GM18505 (cell line): ENCODE data around the gene RINL.
"Not testable (repeated sequence)": the region's sequence is repeated elsewhere in the genome, so short reads cannot be mapped to it uniquely, and the experiment has no call there.

Experiments used
- ATAC-seq: cut with Tn5 transposase; IDR thresholded peaks from one replicate; pipeline ENCODE4 v1.9.1; 2021; ENCODE audit not compliant: unreplicated experiment
- POLR2A ChIP-seq: IDR thresholded peaks from 4 replicates; pipeline ENCODE4 v1.6.1; 2011; ENCODE audit warnings: borderline replicate concordance; ENCODE audit not compliant: insufficient read depth, insufficient read length; ENCODE audit errors: extremely low read depth

The RINL gene

DNA sequence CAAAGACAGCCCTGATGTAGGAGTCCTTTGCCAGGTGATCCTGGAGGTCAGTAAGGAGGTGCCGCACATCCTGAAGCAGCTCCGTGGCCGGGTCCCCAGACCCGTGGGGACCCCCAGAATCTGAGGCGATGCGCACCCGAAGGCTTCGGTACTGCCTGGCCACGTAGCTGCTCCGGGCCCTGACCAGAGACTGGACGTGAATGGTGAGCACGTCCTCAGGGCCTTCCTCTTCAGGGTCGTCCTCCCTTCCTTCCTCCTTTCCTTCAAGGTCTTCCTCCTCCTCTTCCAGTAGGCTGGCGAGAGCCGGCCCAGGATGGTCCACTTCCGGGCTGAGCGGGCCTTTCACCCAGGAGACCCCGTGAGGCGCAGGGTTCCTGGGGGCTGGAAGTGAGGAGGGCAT is 7.5 kb downstream of the RINL start:
- TF ChIP-seq POLR2A, result no peak
- ATAC-seq, result no peak

DNA sequence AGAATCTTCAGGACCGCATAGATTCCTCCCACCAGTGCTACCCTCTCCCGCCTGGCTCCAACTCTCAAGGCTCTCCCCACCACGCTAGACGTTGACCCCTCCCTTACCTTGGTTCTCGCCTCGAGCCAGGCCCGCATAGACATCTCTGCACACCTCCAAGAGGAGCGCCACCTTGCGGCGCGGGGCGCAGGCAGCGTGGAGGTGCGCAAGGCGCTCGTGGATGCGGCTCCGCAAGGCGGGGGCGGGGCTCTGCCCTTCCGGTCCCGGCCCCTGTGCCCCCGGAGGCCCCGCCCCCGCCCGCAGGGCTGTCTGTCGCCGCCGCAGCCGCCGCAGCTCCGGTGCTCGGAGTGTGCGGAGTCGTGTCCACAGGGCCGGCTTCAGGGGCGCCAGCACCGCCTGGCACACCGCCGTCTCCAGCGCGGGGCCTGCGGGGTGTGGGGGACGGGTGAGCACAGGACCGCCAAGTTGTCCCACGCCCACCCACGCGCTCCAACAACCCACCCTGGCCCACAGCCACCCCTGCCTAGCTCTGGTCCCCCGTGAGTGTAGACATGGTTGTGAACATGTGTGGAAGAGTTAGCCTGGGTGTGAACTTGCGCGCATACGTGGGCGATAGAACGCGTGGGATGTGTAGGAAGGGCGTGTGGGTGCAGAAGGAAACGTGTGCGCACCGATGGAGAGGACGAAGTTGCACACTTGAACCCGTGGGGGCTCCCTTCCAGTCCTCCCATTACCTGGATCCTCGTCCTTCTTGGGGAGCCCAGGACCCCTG is 8.1 kb downstream of the RINL start:
- peak; percentile 60 for ATAC-seq
- TF ChIP-seq POLR2A, result peak; percentile 32

DNA sequence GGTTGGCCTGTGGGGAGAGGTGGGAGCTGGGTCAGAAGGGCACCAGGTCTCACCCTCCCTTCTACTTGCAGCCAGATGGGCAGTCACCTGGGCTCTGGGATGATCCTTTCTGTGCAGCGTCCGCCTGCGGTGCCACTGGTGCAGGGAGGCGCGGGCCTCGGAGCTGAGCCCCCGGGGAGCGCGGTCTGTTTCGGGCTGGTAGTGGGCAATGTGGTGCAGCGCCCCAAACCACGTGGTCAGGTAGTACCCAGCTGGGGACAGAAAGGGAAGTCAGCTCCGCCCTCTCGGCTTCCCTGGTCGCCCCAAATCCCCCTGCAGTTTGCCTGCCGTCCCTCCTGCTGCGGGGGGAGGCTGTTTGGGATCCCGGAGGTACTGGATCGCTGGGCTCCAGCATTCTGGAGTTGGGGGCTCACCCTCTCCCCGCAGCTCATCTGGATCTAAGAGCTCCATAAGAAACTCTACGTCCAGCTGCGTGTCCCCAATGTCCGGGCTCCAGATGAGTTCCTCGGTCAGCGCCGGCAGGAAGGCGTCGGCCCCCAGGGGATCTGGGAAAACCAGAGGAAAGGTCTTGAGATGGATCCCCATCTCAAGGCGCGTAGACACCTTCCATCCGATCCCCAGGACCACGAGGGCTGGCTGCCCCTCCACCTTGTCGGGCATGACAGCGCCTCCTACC is 8.8 kb downstream of the RINL start:
- TF ChIP-seq POLR2A, result no peak
- no peak for ATAC-seq

DNA sequence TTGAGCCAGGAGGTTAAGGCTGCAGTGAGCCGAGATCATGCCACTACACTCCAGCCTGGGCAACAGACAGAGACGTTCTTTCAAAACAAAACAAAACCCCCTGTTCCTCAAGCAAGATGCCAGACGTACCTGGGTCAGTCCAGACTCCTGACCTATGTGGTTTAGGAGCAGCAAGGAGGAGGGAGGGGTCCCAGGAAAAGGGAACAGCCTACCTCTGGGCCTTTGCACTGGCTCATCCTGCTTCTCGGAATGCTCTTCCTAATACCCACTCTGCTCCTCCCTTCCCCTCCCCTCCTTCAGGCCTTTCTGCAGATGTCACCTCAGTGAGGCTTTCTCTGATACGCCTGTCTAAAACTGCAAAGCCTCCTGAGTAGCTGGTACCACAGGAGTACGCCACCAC is 9.5 kb downstream of the RINL start:
- no peak for ATAC-seq

DNA sequence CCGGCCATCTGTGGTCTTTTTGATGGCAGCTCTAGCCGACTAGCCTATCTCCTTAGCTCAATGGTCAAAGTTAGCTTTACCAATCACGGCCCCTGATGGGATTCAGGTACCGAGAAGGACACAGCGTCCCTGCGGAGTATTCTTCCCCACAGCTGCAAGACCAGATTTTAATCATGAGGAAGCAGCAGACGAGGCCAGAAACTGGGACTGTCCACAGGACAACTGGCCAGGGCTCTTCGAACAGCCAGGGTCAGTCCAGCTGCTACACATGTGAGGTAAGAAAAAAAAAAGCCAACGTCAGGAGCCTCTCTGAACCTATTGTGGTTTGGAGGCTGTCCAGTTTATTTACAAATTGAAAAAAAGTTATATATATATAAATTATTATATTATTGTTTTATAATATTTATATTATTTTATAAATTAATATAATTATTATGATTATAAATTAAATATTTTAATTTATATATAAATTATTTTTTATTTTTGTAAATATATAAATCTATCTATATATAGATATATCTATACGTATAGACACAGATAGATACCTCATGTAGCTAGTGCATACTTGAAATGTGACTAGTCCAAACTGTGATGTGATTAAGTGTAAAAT is 10.8 kb downstream of the RINL start:
- ATAC-seq, result no peak
- no peak for TF ChIP-seq POLR2A

More for the DNA sequence above, 9.5 kb downstream of the RINL start:
- TF ChIP-seq POLR2A, result no peak

DNA sequence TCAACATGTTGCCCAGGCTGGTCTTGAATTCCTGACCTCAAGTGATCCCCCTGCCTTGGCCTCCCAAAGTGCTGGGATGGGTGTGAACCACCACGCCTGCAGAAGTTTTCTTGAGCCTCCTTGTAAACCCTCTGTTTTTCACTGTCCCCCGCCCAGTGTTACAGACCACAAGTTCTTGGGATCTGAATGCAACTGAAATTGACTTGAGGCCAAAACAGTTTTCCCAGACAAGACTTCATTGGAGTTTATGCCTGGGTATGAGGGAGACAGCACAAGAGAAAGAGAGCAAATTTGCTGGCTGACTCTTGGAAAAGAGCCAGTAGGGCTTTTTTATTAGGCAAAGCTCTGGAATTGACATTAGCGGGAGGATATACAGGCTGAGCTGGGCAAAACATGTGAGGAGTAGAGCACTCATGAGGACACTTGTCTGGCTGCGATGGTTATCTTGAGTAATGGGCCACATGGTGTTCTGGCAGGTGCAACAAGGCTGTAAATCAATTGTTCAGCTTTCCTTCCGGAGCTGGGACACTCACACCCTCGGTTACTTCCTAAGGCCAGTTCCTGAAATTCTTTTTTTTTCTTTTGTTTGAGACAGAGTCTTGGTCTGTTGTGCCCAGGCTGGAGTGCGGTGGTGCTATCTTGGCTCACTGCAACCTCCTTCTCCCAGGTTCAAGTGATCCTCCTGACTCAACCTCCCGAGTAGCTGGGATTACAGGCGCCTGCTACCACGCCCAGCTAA is 15.6 kb downstream of the RINL start:
- TF ChIP-seq POLR2A, result no peak
- no peak for ATAC-seq

DNA sequence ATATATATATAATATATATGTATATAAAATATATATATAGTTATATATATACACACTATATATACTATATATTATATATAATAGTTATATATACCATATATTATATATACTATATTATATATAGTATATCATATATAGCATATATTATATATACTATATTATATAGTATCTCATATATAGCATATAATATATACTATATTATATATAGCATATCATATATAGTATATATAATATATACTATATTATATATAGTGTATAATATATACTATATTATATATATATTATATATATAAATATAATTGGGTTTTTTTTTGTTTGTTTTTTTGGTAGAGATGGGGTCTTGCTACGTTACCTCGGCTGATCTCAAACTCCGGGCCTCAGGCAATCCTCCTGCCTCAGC is 16.7 kb downstream of the RINL start:
- TF ChIP-seq POLR2A, result no peak
- no peak for ATAC-seq

DNA sequence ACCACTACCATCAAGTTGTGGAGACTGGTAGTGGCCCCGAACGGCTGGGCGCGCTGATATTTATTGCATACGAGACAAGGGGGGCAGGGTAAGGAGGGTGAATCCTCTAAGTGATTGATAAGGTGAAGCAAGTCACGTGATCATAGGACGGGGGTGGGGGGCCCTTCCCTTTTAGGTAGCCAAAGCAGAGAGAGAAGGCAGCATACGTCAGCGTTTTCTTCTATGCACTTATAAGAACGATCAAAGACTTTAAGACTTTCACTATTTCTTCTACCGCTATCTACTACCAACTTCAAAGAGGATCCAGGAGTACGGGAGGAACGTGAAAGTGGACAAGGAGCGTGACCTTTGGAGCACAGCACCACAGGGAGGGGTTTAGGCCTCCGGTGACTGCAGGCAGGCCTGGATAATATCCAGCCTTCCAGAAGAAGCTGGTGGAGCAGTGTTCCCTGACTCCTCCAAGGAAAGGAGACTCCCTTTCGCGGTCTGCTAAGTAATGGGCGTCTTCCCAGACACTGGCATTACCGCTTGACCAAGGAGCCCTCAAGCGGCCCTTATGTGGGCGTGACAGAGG is 18.4 kb downstream of the RINL start:
- ATAC-seq, result not testable (repeated sequence)

DNA sequence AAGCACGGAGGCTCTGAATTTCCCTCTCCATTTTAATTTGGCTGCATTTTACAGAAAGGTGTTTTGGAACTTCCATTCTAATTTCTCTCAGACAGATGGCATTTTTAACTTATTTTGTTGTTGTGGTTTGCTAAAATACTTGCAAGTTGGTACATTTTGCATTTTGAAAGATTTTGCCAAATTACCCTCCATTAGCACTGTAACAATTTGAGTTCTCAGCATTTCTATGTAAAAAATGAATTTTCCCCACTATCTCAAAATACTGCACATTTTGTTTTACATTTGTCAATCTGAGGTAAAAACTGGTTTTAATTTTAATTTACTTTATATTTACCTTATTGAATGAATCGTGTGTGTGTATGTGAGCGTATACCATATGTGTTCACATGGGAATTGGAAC is 21.3 kb downstream of the RINL start:
- no peak for TF ChIP-seq POLR2A
- no peak for ATAC-seq

DNA sequence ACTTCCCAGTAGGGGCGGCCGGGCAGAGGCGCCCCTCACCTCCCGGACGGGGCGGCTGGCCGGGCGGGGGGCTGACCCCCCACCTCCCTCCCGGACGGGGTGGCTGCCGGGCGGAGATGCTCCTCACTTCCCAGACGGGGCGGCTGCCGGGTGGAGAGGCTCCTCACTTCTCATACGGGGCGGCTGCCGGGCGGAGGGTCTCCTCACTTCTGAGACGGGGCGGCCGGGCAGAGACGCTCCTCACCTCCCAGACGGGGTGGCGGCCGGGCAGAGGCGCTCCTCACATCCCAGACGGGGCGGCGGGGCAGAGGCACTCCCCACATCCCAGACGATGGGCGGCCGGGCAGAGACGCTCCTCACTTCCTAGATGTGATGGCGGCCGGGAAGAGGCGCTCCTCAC is 22.3 kb downstream of the RINL start:
- ATAC-seq, result not testable (repeated sequence)

DNA sequence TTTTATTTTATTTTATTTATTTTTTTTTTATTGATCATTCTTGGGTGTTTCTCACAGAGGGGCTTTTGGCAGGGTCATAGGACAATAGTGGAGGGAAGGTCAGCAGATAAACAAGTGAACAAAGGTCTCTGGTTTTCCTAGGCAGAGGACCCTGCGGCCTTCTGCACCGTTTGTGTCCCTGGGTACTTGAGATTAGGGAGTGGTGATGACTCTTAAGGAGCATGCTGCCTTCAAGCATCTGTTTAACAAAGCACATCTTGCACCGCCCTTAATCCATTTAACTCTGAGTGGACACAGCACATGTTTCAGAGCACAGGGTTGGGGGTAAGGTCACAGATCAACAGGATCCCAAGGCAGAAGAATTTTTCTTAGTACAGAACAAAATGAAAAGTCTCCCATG is 23.1 kb downstream of the RINL start:
- ATAC-seq, result not testable (repeated sequence)

DNA sequence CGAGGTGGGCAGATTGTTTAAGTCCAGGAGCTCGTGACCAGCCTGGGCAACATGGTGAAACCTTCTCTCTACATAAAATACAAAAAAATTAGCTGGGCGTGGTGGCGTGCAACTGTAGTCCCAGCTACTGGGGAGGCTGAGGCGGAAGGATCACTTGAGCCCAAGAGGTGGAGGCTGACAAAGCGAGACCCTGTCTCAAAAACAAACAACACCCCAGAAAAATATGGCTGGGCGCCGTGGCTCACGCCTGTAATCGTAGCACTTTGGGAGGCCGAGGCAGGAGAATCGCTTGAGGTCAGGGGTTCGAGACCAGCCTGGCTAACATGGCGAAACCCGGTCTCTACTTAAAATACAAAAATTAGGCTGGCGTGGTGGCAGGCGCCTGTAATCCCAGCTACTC is 24.9 kb downstream of the RINL start:
- ATAC-seq, result no peak
- no peak for TF ChIP-seq POLR2A

DNA sequence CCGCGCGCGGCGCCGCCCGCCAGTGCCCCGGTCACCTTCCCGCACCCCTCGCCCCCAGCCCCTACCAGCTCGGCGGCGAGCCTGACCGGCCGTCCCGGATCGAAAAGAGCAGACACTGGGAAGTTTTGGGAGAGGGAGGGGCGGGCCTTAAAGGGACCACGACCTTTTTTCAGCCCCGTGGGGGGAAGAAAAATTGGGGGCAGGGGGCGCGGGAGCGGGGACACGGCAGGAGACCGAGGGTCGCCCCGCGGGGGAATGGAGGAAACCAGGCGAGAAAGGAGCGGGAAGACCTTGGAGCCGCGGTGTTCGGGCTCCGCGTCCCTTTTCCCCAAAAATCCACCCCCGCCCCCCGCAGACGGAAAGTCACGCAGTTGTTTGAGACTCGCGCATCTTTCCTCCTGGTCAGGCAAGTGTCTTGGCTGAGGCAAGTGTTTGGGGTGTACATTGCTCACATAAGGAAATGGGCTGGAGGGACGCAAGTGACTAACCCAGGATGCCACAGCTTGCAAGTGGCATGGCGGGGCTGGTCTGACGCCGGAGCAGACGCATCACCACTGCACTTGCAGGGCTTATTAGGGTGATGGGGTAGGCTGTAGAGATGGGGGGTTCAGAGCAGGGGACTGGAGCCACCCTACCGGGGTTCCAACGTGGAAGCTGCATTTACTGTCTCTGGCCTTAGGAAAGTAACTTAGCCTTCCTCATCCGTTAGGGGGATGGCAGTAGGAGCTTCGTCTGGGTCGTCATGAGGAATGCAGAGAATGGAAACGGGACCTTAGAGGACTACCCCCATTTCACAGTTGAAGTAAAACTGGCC is 25.6 kb downstream of the RINL start:
- peak; percentile 74 for TF ChIP-seq POLR2A
- ATAC-seq, result no peak

DNA sequence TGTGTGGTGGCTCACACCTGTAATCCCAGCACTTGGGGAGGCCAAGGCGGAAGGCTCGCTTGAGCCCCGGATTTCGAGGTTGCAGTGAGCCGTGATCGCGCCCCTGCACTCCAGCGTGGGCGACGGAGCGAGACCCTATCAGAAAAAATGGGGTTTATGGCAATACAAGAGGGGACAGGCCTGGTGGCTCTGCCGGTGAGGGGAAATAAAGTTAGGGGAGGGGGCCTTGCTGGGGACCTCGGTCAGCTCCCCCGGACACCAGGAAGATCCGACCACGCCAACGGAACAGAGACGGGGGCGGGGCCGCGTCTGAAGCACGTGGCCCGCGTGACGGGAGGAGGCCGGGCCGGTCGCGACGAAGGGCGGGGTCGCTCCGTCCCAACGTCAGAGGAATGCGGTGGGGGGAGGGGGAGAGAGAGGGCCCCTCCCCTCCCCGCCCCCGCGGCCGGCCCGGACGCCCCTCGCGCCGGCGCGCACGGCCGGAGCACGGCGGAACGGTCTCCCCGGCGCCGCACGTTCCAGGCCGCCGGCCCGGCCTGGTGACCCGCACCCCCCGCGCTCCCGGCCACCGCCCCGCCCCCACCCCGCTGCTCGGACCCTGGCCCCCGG is 26.3 kb downstream of the RINL start:
- TF ChIP-seq POLR2A, result peak; percentile 80
- peak; percentile 20 for ATAC-seq
